ENCODE measurements around the gene TOR2A.

Gene TOR2A

DNA sequence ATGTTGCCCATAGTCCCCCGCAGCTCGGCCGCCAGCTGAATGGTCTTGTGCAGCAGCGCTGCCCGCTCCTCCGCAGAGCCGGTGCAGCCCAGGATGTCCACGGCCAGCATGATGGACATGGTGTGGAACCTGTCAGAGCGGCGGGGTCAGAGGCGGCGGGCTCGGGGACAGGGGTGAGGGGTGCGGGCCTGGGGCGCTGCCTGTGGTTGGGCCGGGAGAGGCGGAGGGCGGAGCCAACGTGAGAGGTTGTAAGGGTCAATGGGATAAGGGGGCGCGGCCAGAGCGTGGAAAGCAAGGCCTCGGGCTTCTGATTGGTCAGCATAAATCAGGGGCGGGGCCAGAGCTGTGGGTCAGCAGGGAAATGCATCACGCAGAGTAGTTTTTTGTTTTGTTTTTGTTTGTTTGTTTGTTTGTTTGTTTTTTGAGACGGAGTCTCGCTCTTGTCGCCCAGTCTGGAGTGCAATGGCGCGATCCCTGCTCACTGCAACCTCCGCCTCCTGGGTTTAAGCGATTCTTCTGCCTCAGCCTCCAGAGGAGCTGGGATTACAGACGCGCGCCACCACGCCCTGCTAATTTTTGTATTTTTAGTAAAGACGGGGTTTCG is 6.8 kb upstream of the TOR2A start:
- Histone ChIP-seq H3K9me3 (ENCODE audit: control insufficient read depth, low read length) (no peaks in the 10 kb centered on the region), H3K4me3 (ENCODE audit: extremely low read depth, insufficient read depth, low read length, poor library complexity, severe bottlenecking) (peak overlapping the region; percentile 36), H3K27ac (ENCODE audit: low read depth, low read length, severe bottlenecking) (peak overlapping the region; percentile 75), H3K36me3 (ENCODE audit: control insufficient read depth, insufficient read depth, low read length) (peaks cover 18% of the 10 kb centered on the region), H3K4me1 (ENCODE audit: control insufficient read depth, insufficient read depth, low read length, poor library complexity, severe bottlenecking) (peaks cover 6% of the 10 kb centered on the region)
- 9 to 10% methylated on average over 26 to 30 of the region's 38 CpGs for WGBS, 2 experiments (ENCODE audit: insufficient coverage in 2 of 2)

DNA sequence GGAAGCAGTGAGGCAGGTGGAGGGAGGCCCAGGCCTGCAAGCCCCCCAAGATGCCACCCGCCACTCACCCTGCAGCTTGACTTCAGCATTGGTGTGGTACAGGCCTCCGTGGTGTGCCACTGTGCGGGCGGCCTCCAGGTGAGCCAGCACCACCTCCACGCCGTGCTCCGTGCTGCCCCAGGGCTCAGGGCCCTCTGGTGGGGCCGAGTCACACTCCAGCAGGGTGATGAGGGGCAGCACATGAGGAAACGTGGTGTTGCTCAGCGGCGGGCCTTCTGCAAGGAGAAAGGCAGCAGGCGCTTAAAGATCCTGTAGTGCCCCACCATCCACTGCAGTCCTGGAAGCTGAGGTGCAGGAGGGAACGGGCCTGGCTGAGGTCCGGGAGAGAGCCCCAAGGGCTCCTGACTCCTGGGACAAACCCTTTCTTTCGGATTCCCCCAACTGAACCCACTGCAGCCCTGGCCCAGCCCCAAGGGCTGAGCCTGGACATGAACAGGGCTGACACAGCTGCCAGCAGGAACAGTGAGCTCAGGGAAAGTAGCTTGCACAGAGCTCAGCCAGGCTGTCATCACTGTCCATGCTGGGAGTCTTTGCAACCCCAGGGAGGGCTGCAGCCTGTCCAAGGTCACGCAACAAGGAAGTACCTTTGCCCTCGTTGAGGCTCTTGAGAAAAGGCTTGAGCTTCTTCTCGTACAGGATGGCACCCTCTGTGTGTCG is 4.7 kb upstream of the TOR2A start:
- no peak overlapping the region for H3K4me3 ChIP-seq (ENCODE audit: extremely low read depth, insufficient read depth, low read length, poor library complexity, severe bottlenecking)
- no peak overlapping the region for H3K27ac ChIP-seq (ENCODE audit: low read depth, low read length, severe bottlenecking)
- 82 to 88% methylated on average over 16 of the region's 19 CpGs for WGBS, 2 experiments (ENCODE audit: insufficient coverage in 2 of 2)
- H3K9me3 ChIP-seq (ENCODE audit: control insufficient read depth, low read length) = no peaks in the 10 kb centered on the region
- peaks cover 6% of the 10 kb centered on the region for H3K4me1 ChIP-seq (ENCODE audit: control insufficient read depth, insufficient read depth, low read length, poor library complexity, severe bottlenecking)
- H3K36me3 ChIP-seq (ENCODE audit: control insufficient read depth, insufficient read depth, low read length) = peaks cover 9% of the 10 kb centered on the region

DNA sequence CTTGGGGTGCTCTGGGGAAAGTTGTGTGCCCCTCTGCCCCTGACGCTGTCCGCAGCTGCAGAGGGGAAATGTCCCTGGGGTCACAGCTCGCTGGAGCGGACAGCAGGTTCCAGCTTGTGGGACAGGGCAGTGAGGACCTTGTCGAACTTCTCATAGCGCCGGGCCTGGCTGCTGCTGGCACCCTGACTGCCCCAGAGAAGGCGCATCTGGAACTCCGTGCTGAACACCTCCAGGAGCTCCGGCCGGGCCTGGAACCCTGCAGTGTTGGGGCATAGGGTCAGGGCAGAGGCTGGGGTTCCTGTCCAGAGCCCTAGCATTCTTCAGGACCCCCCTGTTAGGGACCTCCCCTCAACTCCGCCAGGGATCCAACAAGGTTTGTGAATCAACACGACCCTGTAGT is 3.6 kb upstream of the TOR2A start:
- Histone ChIP-seq H3K27ac (ENCODE audit: low read depth, low read length, severe bottlenecking) (no peak overlapping the region), H3K4me3 (ENCODE audit: extremely low read depth, insufficient read depth, low read length, poor library complexity, severe bottlenecking) (no peak overlapping the region), H3K4me1 (ENCODE audit: control insufficient read depth, insufficient read depth, low read length, poor library complexity, severe bottlenecking) (peaks cover 10% of the 10 kb centered on the region), H3K9me3 (ENCODE audit: control insufficient read depth, low read length) (no peaks in the 10 kb centered on the region), H3K36me3 (ENCODE audit: control insufficient read depth, insufficient read depth, low read length) (peaks cover 9% of the 10 kb centered on the region)
- 89 to 94% methylated on average over 8 to 10 of the region's 13 CpGs for WGBS, 2 experiments (ENCODE audit: insufficient coverage in 2 of 2)

DNA sequence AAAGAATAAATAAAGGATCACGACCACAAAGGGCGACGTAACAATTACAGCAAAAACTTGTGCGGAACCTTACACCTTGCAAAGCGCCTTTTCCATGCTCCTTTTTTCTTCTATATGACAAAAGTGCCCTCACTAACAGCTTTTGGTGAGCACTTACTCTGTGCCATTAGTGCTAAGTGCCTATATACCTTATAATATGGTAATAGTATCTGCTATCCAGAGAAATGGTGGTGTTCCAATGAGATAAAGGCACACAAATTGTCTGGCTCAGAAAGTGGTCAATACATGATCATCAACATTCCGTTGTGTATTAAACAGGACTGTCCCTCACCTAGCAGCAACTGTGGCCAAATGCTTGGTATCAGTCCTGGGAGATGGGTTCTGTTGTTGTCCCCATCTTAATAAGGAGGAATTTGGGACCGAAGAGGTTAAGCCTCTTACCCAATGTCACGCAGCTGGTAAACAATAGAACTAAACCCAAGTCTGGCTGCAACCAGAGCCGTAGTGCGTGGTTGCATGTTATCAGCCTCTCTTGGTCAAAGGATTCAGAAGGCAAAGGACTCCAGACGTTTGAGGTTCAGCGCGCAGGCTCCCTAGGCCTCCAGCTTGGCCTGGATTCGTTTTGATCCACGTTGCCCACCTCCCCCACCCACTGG is 564 bp upstream of the TOR2A start:
- Histone ChIP-seq H3K4me3 (ENCODE audit: extremely low read depth, insufficient read depth, low read length, poor library complexity, severe bottlenecking) (no peak overlapping the region), H3K4me1 (ENCODE audit: control insufficient read depth, insufficient read depth, low read length, poor library complexity, severe bottlenecking) (peaks cover 6% of the 10 kb centered on the region), H3K36me3 (ENCODE audit: control insufficient read depth, insufficient read depth, low read length) (peaks cover 15% of the 10 kb centered on the region), H3K27ac (ENCODE audit: low read depth, low read length, severe bottlenecking) (peak overlapping the region; percentile 84), H3K9me3 (ENCODE audit: control insufficient read depth, low read length) (no peaks in the 10 kb centered on the region)
- WGBS, 2 experiments (ENCODE audit: insufficient coverage in 2 of 2) = 41 to 46% methylated on average over 13 to 14 of the region's 15 CpGs

DNA sequence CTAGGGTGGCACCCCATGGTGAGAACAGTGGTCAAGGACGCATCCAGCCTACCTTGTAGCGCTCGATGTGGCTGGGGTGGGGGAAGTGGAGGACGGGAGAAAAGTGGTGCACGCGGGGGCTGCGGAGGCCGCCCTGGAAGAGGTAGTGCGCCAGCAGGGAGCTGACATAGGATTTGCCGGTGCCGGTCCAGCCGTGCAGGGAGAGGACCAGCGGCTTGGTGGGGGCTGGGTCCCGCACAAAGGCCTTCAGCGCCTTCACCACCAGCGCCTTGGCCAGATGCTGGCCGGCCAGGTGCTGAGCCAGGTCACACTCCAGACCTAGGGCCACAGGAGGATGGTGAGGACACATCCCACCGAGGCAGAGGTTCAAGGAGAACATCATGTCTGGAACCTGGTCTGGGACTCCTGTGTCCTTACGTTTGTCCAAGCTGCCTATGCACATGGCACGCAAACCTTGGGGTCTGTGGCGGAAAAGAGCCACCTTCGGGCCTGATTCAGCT is 797 bp downstream of the TOR2A start:
- H3K27ac ChIP-seq (ENCODE audit: low read depth, low read length, severe bottlenecking) = no peak overlapping the region
- H3K4me3 ChIP-seq (ENCODE audit: extremely low read depth, insufficient read depth, low read length, poor library complexity, severe bottlenecking) = peak overlapping the region; percentile 58
- 70% methylated on average over 22 of the region's 22 CpGs for WGBS, 2 experiments (ENCODE audit: insufficient coverage in 2 of 2)

DNA sequence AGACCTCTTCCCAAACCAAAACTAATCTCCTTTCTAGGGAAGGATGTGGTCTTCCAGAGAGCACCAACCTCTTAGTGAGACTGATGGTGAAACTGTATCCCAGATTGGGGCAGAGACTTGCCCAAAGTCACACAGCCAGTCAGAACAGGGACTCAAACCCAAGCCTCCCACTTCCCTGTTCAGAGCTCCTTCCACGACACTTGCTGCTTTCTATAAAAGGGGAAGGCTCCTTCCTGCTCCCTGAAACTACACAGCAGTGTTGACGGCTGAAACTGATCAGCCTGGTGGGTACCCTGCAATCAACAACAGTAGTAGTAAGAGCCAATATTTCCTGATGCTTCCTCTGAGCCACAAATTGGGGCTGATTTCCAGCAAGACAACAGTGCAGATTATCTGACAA is 1.5 kb downstream of the TOR2A start:
- Histone ChIP-seq H3K27ac (ENCODE audit: low read depth, low read length, severe bottlenecking) (no peak overlapping the region), H3K36me3 (ENCODE audit: control insufficient read depth, insufficient read depth, low read length) (peaks cover 5% of the 10 kb centered on the region), H3K9me3 (ENCODE audit: control insufficient read depth, low read length) (no peaks in the 10 kb centered on the region), H3K4me1 (ENCODE audit: control insufficient read depth, insufficient read depth, low read length, poor library complexity, severe bottlenecking) (peaks cover 4% of the 10 kb centered on the region), H3K4me3 (ENCODE audit: extremely low read depth, insufficient read depth, low read length, poor library complexity, severe bottlenecking) (no peak overlapping the region)
- WGBS, 2 experiments (ENCODE audit: insufficient coverage in 2 of 2) = 90 to 92% methylated on average over 2 of the region's 2 CpGs

More for the DNA sequence above, 797 bp downstream of the TOR2A start:
- H3K9me3 ChIP-seq (ENCODE audit: control insufficient read depth, low read length) = no peaks in the 10 kb centered on the region
- peaks cover 4% of the 10 kb centered on the region for H3K4me1 ChIP-seq (ENCODE audit: control insufficient read depth, insufficient read depth, low read length, poor library complexity, severe bottlenecking)
- peaks cover 8% of the 10 kb centered on the region for H3K36me3 ChIP-seq (ENCODE audit: control insufficient read depth, insufficient read depth, low read length)

DNA sequence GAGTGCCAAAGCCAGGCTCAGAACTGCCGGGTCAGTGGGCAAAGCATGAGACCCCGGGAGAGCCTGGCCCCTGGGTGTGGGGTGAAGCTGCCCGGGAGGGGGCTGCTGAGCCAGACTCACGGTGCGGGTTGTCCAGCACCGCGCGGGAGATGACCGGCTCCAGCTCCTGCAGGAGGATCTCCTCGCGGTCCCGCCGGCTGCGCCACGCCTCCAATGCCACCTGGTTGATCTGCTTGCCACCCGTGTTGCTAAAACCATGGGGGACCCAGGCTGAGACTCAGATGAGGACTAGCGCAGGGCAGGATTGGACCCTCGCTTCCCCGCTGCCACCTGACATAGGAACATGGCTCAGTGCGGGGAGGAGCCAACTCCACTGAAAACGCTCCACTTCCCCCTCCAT is 2.6 kb downstream of the TOR2A start:
- H3K27ac ChIP-seq (ENCODE audit: low read depth, low read length, severe bottlenecking) = no peak overlapping the region
- H3K36me3 ChIP-seq (ENCODE audit: control insufficient read depth, insufficient read depth, low read length) = peaks cover 5% of the 10 kb centered on the region
- no peaks in the 10 kb centered on the region for H3K9me3 ChIP-seq (ENCODE audit: control insufficient read depth, low read length)
- 93 to 97% methylated on average over 20 to 21 of the region's 21 CpGs for WGBS, 2 experiments (ENCODE audit: insufficient coverage in 2 of 2)
- no peak overlapping the region for H3K4me3 ChIP-seq (ENCODE audit: extremely low read depth, insufficient read depth, low read length, poor library complexity, severe bottlenecking)
- peaks cover 4% of the 10 kb centered on the region for H3K4me1 ChIP-seq (ENCODE audit: control insufficient read depth, insufficient read depth, low read length, poor library complexity, severe bottlenecking)

DNA sequence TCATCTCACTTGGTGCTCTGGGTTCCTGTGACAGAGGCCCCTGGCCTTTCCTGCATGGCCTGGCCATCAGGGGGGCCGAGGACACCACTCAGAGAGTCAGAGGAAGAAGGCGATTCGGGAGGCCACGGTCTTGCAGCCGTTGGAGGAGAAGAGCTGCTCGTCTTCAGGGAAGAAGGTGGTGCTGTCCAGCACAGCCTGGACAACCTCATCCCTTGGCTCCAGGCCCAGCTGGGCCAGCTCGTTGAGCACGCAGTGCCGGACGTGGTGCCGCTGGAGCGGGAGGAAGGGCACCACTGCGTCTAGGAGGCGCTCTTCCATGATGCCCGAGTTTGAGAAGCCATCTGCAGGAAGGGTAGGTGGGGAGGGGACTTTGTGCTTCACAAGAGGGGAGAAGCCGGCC is 3.2 kb downstream of the TOR2A start:
- H3K9me3 ChIP-seq (ENCODE audit: control insufficient read depth, low read length) = no peaks in the 10 kb centered on the region
- peaks cover 4% of the 10 kb centered on the region for H3K4me1 ChIP-seq (ENCODE audit: control insufficient read depth, insufficient read depth, low read length, poor library complexity, severe bottlenecking)
- H3K27ac ChIP-seq (ENCODE audit: low read depth, low read length, severe bottlenecking) = no peak overlapping the region
- WGBS, 2 experiments (ENCODE audit: insufficient coverage in 2 of 2) = 93 to 96% methylated on average over 15 to 16 of the region's 16 CpGs
- no peak overlapping the region for H3K4me3 ChIP-seq (ENCODE audit: extremely low read depth, insufficient read depth, low read length, poor library complexity, severe bottlenecking)
- H3K36me3 ChIP-seq (ENCODE audit: control insufficient read depth, insufficient read depth, low read length) = peaks cover 5% of the 10 kb centered on the region

DNA sequence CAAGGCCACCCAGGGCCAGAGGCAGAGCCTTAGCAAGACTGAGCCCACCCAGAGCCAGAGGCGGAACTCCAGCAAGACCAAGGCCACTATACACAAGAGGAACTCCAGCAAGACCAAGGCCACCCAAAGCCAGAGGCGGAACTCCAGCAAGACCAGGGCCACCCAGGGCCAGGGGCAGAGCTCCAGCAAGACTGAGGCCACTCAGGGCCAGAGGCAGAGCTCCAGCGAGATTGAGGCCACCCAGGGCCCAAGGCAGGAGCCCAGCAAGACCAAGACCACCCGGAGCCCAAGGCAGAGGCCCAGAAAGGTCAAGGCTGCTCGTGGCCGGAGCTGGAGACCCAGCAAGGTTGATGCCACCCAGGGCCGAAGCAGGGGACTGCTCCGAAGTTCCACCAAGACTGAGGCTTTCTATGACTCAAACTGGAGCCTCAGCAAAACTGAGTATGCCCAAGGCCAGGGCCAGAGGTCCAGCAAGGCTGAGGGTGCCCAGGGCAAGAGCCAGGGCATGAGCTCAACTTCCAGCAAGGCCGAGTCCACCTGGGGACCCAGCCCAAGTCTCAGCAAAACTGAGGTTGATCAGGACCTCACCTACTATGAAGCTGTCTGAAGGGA is 4.2 kb downstream of the TOR2A start:
- Histone ChIP-seq H3K27ac (ENCODE audit: low read depth, low read length, severe bottlenecking) (no peak overlapping the region), H3K36me3 (ENCODE audit: control insufficient read depth, insufficient read depth, low read length) (peaks cover 5% of the 10 kb centered on the region), H3K9me3 (ENCODE audit: control insufficient read depth, low read length) (no peaks in the 10 kb centered on the region), H3K4me1 (ENCODE audit: control insufficient read depth, insufficient read depth, low read length, poor library complexity, severe bottlenecking) (peaks cover 4% of the 10 kb centered on the region), H3K4me3 (ENCODE audit: extremely low read depth, insufficient read depth, low read length, poor library complexity, severe bottlenecking) (no peak overlapping the region)
- WGBS, 2 experiments (ENCODE audit: insufficient coverage in 2 of 2) = 92 to 93% methylated on average over 8 to 9 of the region's 9 CpGs

DNA sequence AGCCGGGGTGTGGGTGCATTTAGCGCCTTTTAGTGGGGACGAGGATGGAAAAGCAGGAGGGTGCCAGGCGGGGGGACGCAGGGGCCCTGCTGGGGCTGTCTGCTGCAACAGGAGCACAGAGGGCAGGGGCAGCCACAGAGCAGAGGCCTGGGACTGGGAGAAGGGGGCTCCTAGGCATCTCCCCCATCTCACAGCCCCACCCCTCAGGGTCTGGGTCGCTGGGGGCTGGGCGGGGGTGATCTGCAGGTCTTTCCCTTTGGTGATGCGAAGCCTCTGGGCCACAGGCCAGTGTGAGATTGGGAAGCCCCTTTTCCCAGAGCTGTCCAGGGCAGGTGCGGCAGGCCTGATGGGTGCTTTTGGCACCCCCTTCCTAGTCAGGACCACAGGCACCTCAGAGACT is 4.8 kb downstream of the TOR2A start:
- peaks cover 5% of the 10 kb centered on the region for H3K36me3 ChIP-seq (ENCODE audit: control insufficient read depth, insufficient read depth, low read length)
- H3K27ac ChIP-seq (ENCODE audit: low read depth, low read length, severe bottlenecking) = no peak overlapping the region
- 89 to 93% methylated on average over 8 to 9 of the region's 9 CpGs for WGBS, 2 experiments (ENCODE audit: insufficient coverage in 2 of 2)
- H3K4me3 ChIP-seq (ENCODE audit: extremely low read depth, insufficient read depth, low read length, poor library complexity, severe bottlenecking) = no peak overlapping the region
- H3K9me3 ChIP-seq (ENCODE audit: control insufficient read depth, low read length) = no peaks in the 10 kb centered on the region
- peaks cover 4% of the 10 kb centered on the region for H3K4me1 ChIP-seq (ENCODE audit: control insufficient read depth, insufficient read depth, low read length, poor library complexity, severe bottlenecking)

Measured in mesodermal cell (in vitro differentiated cells).